ENCODE measurements around the gene OGDH.

GRCh38 chr7:44652535-44652934, 46.1 kb downstream of the OGDH start:
- TF ChIP-seq CTCF (IDR thresholded peaks at IDR 0.05) (no peak), POLR2A (IDR thresholded peaks at IDR 0.05) (no peak)

All from testis (tissue), 2 donors.